VCaP (cell line): ENCODE data around the gene ADGRL3.

ENCODE experiments used
- H3K27ac ChIP-seq: fragments of 450-650 bp; 2 replicates; pipeline ENCODE4 v1.5.1; 2017
- CTCF ChIP-seq: fragments of 450-650 bp; conservative IDR thresholded peaks from 2 replicates; pipeline ENCODE4 v1.5.1; 2017; ENCODE audit warnings: mild to moderate bottlenecking, moderate library complexity

ADGRL3 gene

GRCh38 chr4:61320154-61320553 is 120.0 kb downstream of the ADGRL3 start:
- TF ChIP-seq CTCF, result no peak
- H3K27ac ChIP-seq, result no peak overlapping the region

GRCh38 chr4:61320631-61321030 is 120.5 kb downstream of the ADGRL3 start:
- H3K27ac ChIP-seq, result no peak overlapping the region
- no peak for TF ChIP-seq CTCF

- no peak for TF ChIP-seq CTCF
- H3K27ac ChIP-seq, result no peak overlapping the region
These were observed 132.6 kb downstream of the ADGRL3 start for GRCh38 chr4:61332693-61333092.

GRCh38 chr4:61333490-61333889 is 133.4 kb downstream of the ADGRL3 start:
- no peak overlapping the region for H3K27ac ChIP-seq
- no peak for TF ChIP-seq CTCF

- TF ChIP-seq CTCF, result no peak
- no peak overlapping the region for H3K27ac ChIP-seq
These were observed 135.2 kb downstream of the ADGRL3 start for GRCh38 chr4:61335241-61335763.

GRCh38 chr4:61336488-61336887 is 136.4 kb downstream of the ADGRL3 start:
- H3K27ac ChIP-seq, result no peak overlapping the region
- TF ChIP-seq CTCF, result no peak

- no peak overlapping the region for H3K27ac ChIP-seq
- TF ChIP-seq CTCF, result no peak
These were observed 136.8 kb downstream of the ADGRL3 start for GRCh38 chr4:61336916-61337315.
